ENCODE measurements around the gene ANKRD40.
"Not testable (repeated sequence)": the region's sequence is repeated elsewhere in the genome, so short reads cannot be mapped to it uniquely, and the experiment has no call there.

The ANKRD40 gene

DNA sequence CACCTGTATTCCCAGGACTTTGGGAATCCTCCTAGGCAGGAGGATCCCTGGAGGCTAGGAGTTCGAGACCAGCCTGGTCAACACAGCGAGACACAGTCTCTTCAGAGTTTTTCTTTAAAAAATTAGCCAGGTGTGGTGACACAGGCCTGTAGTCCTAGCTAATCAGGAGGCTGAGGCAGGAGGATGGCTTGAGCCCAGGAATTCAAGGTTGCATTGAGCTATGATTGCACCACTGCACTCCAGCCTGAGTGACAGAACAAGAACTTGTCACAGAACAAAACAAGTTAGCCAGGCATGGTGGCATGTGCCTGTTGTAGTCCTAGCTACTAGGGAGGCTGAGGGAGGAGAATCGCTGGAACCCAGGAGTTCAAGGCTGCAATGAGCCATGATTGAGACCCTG is 24.8 kb downstream of the ANKRD40 start:
- no peak overlapping the region for H3K27ac ChIP-seq (ENCODE audit: low read depth, low read length, poor library complexity, severe bottlenecking)

GRCh38 chr17:50682441-50682840 is 25.3 kb downstream of the ANKRD40 start:
- Histone ChIP-seq H3K36me3 (ENCODE audit: insufficient read depth, low read length) (no peaks in the 10 kb centered on the region), H2AFZ (ENCODE audit: low read length) (no peak overlapping the region), H3K27me3 (ENCODE audit: insufficient read depth, low read length) (no peaks in the 10 kb centered on the region), H3K9me2 (ENCODE audit: low read depth, low read length) (no peaks in the 10 kb centered on the region), H3F3A (ENCODE audit: insufficient read depth, low read length) (no peaks in the 10 kb centered on the region), H3K79me2 (ENCODE audit: insufficient read depth, low read length) (no peaks in the 10 kb centered on the region), H4K20me1 (ENCODE audit: insufficient read depth, low read length) (no peaks in the 10 kb centered on the region), H3K4me1 (ENCODE audit: insufficient read depth, low read length, severe bottlenecking) (no peaks in the 10 kb centered on the region), H3K9me3 (ENCODE audit: low read length) (no peaks in the 10 kb centered on the region), H3K4me2 (ENCODE audit: low read length) (no peak overlapping the region), H3K4me3 (ENCODE audit: low read depth, low read length, poor library complexity, severe bottlenecking) (no peak overlapping the region), H3K27ac (ENCODE audit: low read depth, low read length, poor library complexity, severe bottlenecking) (no peak overlapping the region), H3K9ac (ENCODE audit: low read length) (no peak overlapping the region)
- no peak for TF ChIP-seq EZH2 (IDR thresholded peaks at IDR 0.05; ENCODE audit: borderline replicate concordance, low read length)

More for the DNA sequence above, 24.8 kb downstream of the ANKRD40 start:
- Histone ChIP-seq H3K79me2 (ENCODE audit: insufficient read depth, low read length) (no peaks in the 10 kb centered on the region), H3K4me2 (ENCODE audit: low read length) (no peak overlapping the region), H3K27me3 (ENCODE audit: insufficient read depth, low read length) (no peaks in the 10 kb centered on the region), H3K36me3 (ENCODE audit: insufficient read depth, low read length) (no peaks in the 10 kb centered on the region), H3F3A (ENCODE audit: insufficient read depth, low read length) (no peaks in the 10 kb centered on the region), H2AFZ (ENCODE audit: low read length) (no peak overlapping the region), H3K9ac (ENCODE audit: low read length) (no peak overlapping the region), H4K20me1 (ENCODE audit: insufficient read depth, low read length) (no peaks in the 10 kb centered on the region), H3K4me1 (ENCODE audit: insufficient read depth, low read length, severe bottlenecking) (no peaks in the 10 kb centered on the region), H3K9me2 (ENCODE audit: low read depth, low read length) (no peaks in the 10 kb centered on the region), H3K9me3 (ENCODE audit: low read length) (no peaks in the 10 kb centered on the region), H3K4me3 (ENCODE audit: low read depth, low read length, poor library complexity, severe bottlenecking) (no peak overlapping the region)
- TF ChIP-seq EZH2 (IDR thresholded peaks at IDR 0.05; ENCODE audit: borderline replicate concordance, low read length) (no peak), CTCF (IDR thresholded peaks at IDR 0.05; ENCODE audit: low read length) (no peak)

- Histone ChIP-seq H3K4me1 (ENCODE audit: insufficient read depth, low read length, severe bottlenecking) (no peaks in the 10 kb centered on the region), H3K27me3 (ENCODE audit: insufficient read depth, low read length) (no peaks in the 10 kb centered on the region), H2AFZ (ENCODE audit: low read length) (no peak overlapping the region), H3K9me2 (ENCODE audit: low read depth, low read length) (no peaks in the 10 kb centered on the region), H3K4me2 (ENCODE audit: low read length) (no peak overlapping the region), H3K4me3 (ENCODE audit: low read depth, low read length, poor library complexity, severe bottlenecking) (no peak overlapping the region), H3K9me3 (ENCODE audit: low read length) (no peaks in the 10 kb centered on the region), H3F3A (ENCODE audit: insufficient read depth, low read length) (no peaks in the 10 kb centered on the region), H3K27ac (ENCODE audit: low read depth, low read length, poor library complexity, severe bottlenecking) (no peak overlapping the region), H4K20me1 (ENCODE audit: insufficient read depth, low read length) (no peaks in the 10 kb centered on the region), H3K9ac (ENCODE audit: low read length) (no peak overlapping the region), H3K79me2 (ENCODE audit: insufficient read depth, low read length) (no peaks in the 10 kb centered on the region), H3K36me3 (ENCODE audit: insufficient read depth, low read length) (no peaks in the 10 kb centered on the region)
- no peak for TF ChIP-seq EZH2 (IDR thresholded peaks at IDR 0.05; ENCODE audit: borderline replicate concordance, low read length)
- no peak for TF ChIP-seq CTCF (IDR thresholded peaks at IDR 0.05; ENCODE audit: low read length)
These were observed 26.2 kb downstream of the ANKRD40 start for GRCh38 chr17:50681263-50682200.

GRCh38 chr17:50680543-50681262 is 27.0 kb downstream of the ANKRD40 start:
- H3K9me2 ChIP-seq (ENCODE audit: low read depth, low read length); H3F3A ChIP-seq (ENCODE audit: insufficient read depth, low read length); H2AFZ ChIP-seq (ENCODE audit: low read length); H3K4me3 ChIP-seq (ENCODE audit: low read depth, low read length, poor library complexity, severe bottlenecking); H4K20me1 ChIP-seq (ENCODE audit: insufficient read depth, low read length); H3K9ac ChIP-seq (ENCODE audit: low read length); H3K4me1 ChIP-seq (ENCODE audit: insufficient read depth, low read length, severe bottlenecking); H3K36me3 ChIP-seq (ENCODE audit: insufficient read depth, low read length); H3K27ac ChIP-seq (ENCODE audit: low read depth, low read length, poor library complexity, severe bottlenecking); H3K4me2 ChIP-seq (ENCODE audit: low read length); H3K79me2 ChIP-seq (ENCODE audit: insufficient read depth, low read length); H3K9me3 ChIP-seq (ENCODE audit: low read length); H3K27me3 ChIP-seq (ENCODE audit: insufficient read depth, low read length): not testable (repeated sequence)

Measured in OCI-LY1 (cell line).